Gastroesophageal sphincter (tissue), 3 donors: Measurements from ENCODE around the gene NRAP.

Experiments used
- CTCF ChIP-seq, 4 experiments: fragments of 200-600 bp in 2 of 4; fragments of 450-650 bp in 2 of 4; sonication (generic) in 1 of 4; IDR thresholded peaks; one replicate each; pipeline ENCODE4 v1.5.1; 2017 to 2019; ENCODE audit warnings: antibody characterized with exemption in 4 of 4, mild to moderate bottlenecking in 2 of 4, moderate library complexity in 2 of 4
- POLR2A ChIP-seq, 2 donors: fragments of 450-650 bp; IDR thresholded peaks; one replicate each; pipeline ENCODE4 v1.6.1; 2017; ENCODE audit warnings: antibody characterized with exemption in 2 of 2, mild to moderate bottlenecking in 2 of 2, moderate library complexity in 1 of 2
- POLR2AphosphoS5 ChIP-seq: sonication (generic); formaldehyde crosslinking; IDR thresholded peaks from one replicate; pipeline ENCODE4 v1.6.1; 2017; ENCODE audit warnings: antibody characterized with exemption

- TF ChIP-seq CTCF (IDR thresholded peaks at IDR 0.05) (no peak), POLR2A (IDR thresholded peaks at IDR 0.05) (no peak), POLR2AphosphoS5 (no peak)
Measured at GRCh38 chr10:113666682-113667252, 2.9 kb upstream of the NRAP start.
